IPS-NIHi7 (cell line): ENCODE results near the gene SLC25A29.
"Not testable (repeated sequence)": the region's sequence is repeated elsewhere in the genome, so short reads cannot be mapped to it uniquely, and the experiment has no call there.

Source experiments
- DNase-seq: peaks from one replicate; pipeline ENCODE4 v3.0.0; 2012; ENCODE audit warnings: mixed read lengths; ENCODE audit errors: extremely low spot score

Gene SLC25A29

GRCh38 chr14:100293497-100294212 lies 12.6 kb downstream of the SLC25A29 start:
- DNase-seq, result no peak

- DNase-seq, result no peak
Measured at GRCh38 chr14:100292776-100293461, 13.3 kb downstream of the SLC25A29 start.

DNA sequence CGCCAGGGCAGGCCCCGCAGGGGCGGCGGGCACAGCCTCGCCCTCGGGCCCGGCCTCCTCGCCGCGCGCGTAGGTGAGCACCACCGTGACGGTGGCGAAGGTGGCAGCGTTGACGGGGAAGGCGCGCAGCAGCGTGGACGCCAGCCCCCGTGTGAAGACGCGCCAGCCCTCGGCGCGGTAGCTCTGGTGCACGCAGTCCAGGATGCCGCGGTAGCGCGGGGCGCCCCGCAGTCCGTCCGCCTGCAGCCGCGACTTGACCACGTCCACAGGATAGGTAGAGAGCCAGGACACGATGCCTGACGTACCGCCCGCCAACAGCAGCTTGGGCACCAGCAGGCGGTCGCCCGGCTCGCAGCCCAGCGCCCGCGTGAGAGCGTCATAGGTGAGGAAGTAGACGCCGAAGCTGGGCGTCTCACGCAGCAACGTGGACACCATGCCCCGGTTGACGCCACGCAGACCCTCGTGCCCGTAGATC lies 13.9 kb downstream of the SLC25A29 start:
- no peak for DNase-seq

GRCh38 chr14:100291305-100292075 lies 14.8 kb downstream of the SLC25A29 start:
- DNase-seq, result no peak

GRCh38 chr14:100290607-100291304 lies 15.5 kb downstream of the SLC25A29 start:
- DNase-seq, result no peak

DNA sequence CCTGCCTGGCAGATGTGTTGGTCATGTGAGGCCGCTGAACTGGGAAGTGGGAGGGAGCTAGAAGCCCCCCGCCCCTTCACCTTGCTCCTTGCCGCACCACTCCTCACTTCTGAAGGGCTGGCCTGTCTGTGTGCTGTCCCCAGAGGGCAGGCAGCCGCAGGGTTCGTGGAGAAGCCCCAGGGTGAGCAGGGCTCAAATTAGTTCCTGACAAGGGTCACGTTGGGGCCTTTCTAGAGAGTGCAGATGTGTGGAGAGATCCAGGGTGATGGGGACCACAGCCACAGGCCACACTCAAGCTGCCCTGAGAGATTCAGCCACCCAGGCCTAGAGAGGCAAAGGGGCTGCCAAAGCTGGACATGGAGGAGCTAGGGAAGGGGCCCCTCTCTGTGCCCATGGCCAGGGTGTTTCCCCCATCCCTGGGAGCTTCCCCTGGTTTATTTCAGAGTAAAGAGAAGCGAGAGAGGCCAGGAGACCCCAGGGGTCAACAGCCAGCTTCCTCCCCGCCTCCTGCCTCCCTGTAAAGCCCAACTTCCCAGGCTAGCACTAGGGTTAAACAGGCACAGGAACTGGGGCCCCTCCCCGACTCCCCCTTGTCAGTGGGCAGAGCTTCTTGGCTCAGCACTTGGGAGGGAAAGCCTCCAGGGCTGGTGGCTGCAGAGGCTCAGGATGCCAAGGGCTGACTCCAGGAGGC lies 16.2 kb downstream of the SLC25A29 start:
- no peak for DNase-seq

- no peak for DNase-seq
Measured at GRCh38 chr14:100288382-100289185, 17.7 kb downstream of the SLC25A29 start.

- DNase-seq, result not testable (repeated sequence)
Measured at GRCh38 chr14:100287998-100288295, 18.3 kb downstream of the SLC25A29 start.

DNA sequence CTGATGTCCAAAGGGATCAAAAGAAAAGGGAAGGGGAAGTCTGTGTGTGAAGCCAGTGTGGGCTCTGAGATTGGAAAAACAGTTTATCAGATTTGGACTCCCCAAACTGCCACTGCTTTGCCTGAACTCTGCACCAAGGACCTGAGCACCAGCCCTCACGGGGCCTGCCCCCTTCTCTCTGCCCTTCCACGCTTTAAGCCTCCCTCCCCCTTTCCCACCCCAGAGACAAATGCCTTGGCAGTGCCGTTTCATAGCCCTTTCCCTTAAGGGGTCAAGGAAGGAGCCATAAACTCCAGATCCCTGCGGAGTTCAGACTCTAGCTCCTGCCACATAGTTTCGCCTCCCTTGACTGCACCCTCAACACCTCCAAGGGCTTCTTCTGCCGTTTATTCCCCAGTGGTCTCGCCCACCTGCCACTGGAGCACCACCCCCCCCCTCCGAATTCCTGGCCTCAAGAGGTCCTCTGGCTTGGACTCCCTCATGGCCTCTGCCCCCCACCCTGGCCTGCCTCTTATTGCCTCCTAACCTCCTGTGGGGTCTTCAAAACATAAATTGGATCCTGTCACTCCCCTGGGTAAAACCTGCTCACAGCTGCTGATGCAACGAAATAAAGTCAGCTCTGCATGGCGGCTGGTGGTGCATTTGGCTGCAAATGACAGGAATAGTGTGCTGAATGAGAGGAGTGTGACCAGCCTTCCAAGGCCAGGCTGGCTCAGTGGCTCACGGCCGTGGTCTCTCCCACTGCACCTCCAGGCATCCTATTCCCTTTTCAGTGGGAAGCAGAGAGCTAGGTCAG lies 18.8 kb downstream of the SLC25A29 start:
- no peak for DNase-seq

DNA sequence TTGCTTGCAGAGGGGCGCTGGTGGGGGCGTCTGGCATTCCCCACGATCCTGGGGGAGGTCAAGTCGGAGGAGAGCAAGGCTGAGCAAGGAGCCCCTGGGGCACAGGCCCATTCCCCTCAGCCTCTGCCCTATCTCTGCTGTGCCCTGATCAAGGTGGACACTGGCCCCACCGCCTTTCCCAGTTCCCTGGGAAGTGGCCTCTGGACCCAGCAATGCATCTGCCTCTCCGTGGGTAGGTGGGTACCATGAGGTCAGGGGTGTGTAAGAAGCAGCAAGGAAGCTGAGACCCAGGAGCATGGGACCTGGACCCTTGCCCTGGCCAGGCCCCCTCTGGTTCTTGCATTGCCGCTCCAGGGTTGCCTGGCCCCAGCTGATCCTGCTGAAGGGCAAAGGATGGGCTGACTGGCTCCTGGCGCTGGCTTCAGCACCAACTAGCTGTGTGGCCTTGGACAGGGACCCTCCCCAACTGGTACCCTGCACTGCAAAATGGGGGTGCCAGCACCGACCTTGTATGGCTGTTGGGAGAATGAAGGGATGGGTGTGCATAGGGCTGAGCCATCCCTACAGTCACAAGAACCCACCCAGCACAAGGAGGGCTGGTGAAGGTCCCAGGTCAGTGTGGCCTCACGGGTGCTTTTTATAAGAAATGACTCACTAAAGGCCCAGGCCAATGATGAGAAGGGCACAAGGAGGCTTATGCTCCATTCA lies 19.6 kb downstream of the SLC25A29 start:
- DNase-seq, result no peak

- no peak for DNase-seq
Measured at GRCh38 chr14:100285913-100286400, 20.3 kb downstream of the SLC25A29 start.

GRCh38 chr14:100285021-100285912 lies 21.0 kb downstream of the SLC25A29 start:
- peak; percentile 92 for DNase-seq

- no peak for DNase-seq
Measured at GRCh38 chr14:100283984-100284881, 22.0 kb downstream of the SLC25A29 start.

DNA sequence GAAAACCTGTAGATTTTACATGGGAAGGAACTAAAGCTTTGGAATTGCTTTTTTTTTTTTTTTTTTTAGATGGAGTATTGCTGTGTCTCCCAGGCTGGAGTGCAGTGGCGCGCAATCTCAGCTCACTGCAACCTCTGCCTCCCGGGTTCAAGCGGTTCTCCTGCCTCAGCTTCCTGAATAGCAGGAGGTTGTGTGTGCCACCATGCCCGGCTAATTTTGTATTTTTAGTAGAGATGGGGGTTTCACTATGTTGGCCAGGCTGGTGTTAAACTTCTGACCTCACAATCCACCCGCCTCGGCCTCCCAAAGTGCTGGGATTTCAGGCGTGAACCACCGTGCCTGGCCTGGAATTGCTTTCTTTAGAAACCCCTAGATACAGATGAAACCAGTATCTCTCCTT lies 22.8 kb downstream of the SLC25A29 start:
- not testable (repeated sequence) for DNase-seq

DNA sequence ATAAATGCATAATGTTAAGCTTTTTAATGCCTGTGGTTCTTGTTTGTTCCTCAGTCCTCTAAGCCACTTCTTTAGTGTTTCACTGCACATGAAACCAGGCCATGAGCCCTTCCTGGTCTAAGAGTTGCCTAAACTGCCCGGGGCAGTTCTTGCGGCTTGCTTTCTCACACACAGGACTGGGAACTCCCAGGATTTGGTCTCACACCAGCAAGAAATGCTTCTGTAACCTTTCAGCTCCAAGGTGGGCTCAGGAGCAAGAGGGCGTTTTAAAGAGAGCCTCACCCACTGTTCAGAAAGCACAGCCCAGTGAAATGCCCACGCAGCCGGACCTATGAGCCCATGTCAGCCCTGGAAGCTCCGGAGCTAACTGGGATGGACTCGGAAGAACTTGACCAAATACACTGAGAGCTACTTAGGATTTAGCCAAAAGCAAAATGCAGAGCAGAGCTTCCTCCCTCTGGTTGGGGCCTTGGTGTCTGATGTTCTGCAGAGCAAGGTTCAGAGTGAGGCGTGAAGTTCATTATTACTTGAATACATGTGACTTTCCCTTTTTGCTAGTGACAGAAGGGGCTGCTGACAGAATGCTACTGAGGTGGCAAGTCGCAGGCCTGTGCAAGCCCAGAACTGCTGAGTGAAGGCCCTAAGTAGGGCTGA lies 23.4 kb downstream of the SLC25A29 start:
- DNase-seq, result no peak

- DNase-seq, result no peak
Measured at GRCh38 chr14:100282083-100282350, 24.2 kb downstream of the SLC25A29 start.
